CD14-positive monocyte (primary cell): ENCODE results near the gene RIMBP2. TPM values are rescaled to one million over a fixed set of nuclear protein-coding genes. Genes with fewer than 3 reads are reported as not detected.

Experiments used
- DNase-seq, 3 donors: peaks; one replicate each; pipeline ENCODE4 v3.0.0-alpha.2; 2011 to 2022
- H2AFZ ChIP-seq: 2 replicates; pipeline ENCODE4 v1.6.0; 2012; ENCODE audit warnings: mild to moderate bottlenecking, low read depth, low read length, inconsistent platforms; ENCODE audit not compliant: insufficient read depth, poor library complexity, severe bottlenecking
- H3K27ac ChIP-seq, 2 donors: 1 replicate in 1 of 2; 2 replicates in 1 of 2; pipeline ENCODE4 v1.5.1; 2012 to 2013; ENCODE audit warnings: low read length in 2 of 2, control low read depth in 1 of 2, inconsistent platforms in 1 of 2, low read depth in 1 of 2, mild to moderate bottlenecking in 1 of 2
- H3K27me3 ChIP-seq, 2 donors: one replicate each; pipeline versions ENCODE4 v1.6.0 to v1.6.1; 2011 to 2013; ENCODE audit warnings: low read length in 2 of 2; ENCODE audit not compliant: control insufficient read depth in 2 of 2, insufficient read depth in 2 of 2
- H3K36me3 ChIP-seq, 2 donors: replicated peaks in 1 of 2; 1 replicate in 1 of 2; 2 replicates in 1 of 2; pipeline versions ENCODE4 v1.5.1 to v1.6.1; 2012 to 2013; ENCODE audit warnings: low read length in 2 of 2, control low read depth in 1 of 2, inconsistent platforms in 1 of 2, mild to moderate bottlenecking in 1 of 2; ENCODE audit not compliant: insufficient read depth in 2 of 2, control insufficient read depth in 1 of 2
- H3K4me1 ChIP-seq, 2 donors: 1 replicate in 1 of 2; 2 replicates in 1 of 2; pipeline versions ENCODE4 v1.5.1 to v1.6.1; 2012 to 2013; ENCODE audit warnings: low read length in 2 of 2, control low read depth in 1 of 2, inconsistent platforms in 1 of 2, mild to moderate bottlenecking in 1 of 2, moderate library complexity in 1 of 2; ENCODE audit not compliant: insufficient read depth in 2 of 2, control insufficient read depth in 1 of 2
- H3K4me2 ChIP-seq: replicated peaks from 2 replicates; pipeline ENCODE3; 2012; ENCODE audit warnings: low read length, moderate library complexity, mild to moderate bottlenecking; ENCODE audit not compliant: poor library complexity, severe bottlenecking; ENCODE audit errors: extremely low read depth
- H3K4me3 ChIP-seq, 3 experiments: fragments of 200-600 bp in 1 of 3; sonication (generic) in 1 of 3; replicated peaks in 1 of 3; 1 replicate in 2 of 3; 2 replicates in 1 of 3; pipeline ENCODE4 v1.5.1; 2011 to 2013; ENCODE audit warnings: low read length in 3 of 3, mild to moderate bottlenecking in 3 of 3, control low read depth in 2 of 3, low read depth in 2 of 3, inconsistent platforms in 1 of 3, moderate library complexity in 1 of 3
- H3K79me2 ChIP-seq: 2 replicates; pipeline ENCODE4 v1.6.0; 2012; ENCODE audit warnings: mild to moderate bottlenecking, control low read depth, inconsistent platforms, low read length, moderate library complexity; ENCODE audit not compliant: insufficient read depth
- H3K9ac ChIP-seq: 2 replicates; pipeline ENCODE4 v1.6.0; 2017; ENCODE audit warnings: low read length, mild to moderate bottlenecking; ENCODE audit not compliant: insufficient read depth, poor library complexity, severe bottlenecking
- H3K9me3 ChIP-seq, 2 donors: replicated peaks in 1 of 2; 1 replicate in 1 of 2; 2 replicates in 1 of 2; pipeline versions ENCODE4 v1.5.1 to v1.6.1; 2012 to 2013; ENCODE audit warnings: low read length in 2 of 2, control low read depth in 1 of 2; ENCODE audit not compliant: control insufficient read depth in 1 of 2, insufficient read depth in 1 of 2
- H4K20me1 ChIP-seq: 2 replicates; pipeline ENCODE4 v1.6.0; 2012; ENCODE audit warnings: mild to moderate bottlenecking, low read length, control low read depth, moderate library complexity; ENCODE audit not compliant: insufficient read depth
- H3K27ac Mint-ChIP-seq, 7 donors: one replicate each; pipeline ENCODE4 v1.8.0; 2020; ENCODE audit warnings: mild to moderate bottlenecking in 7 of 7, mixed read lengths in 7 of 7, moderate library complexity in 6 of 7, inconsistent platforms in 2 of 7
- H3K27me3 Mint-ChIP-seq, 3 donors: one replicate each; pipeline ENCODE4 v1.8.0; 2021 to 2022; ENCODE audit warnings: low read depth in 3 of 3, mild to moderate bottlenecking in 3 of 3, mixed read lengths in 3 of 3, moderate library complexity in 3 of 3, inconsistent platforms in 1 of 3
- H3K36me3 Mint-ChIP-seq, 2 donors: one replicate each; pipeline ENCODE4 v1.8.0; 2020; ENCODE audit warnings: mixed read lengths in 2 of 2, inconsistent platforms in 1 of 2, mild to moderate bottlenecking in 1 of 2
- H3K4me1 Mint-ChIP-seq: one replicate; pipeline ENCODE4 v1.8.0; 2020; ENCODE audit warnings: mild to moderate bottlenecking, mixed read lengths
- H3K4me3 Mint-ChIP-seq, 2 donors: one replicate each; pipeline ENCODE4 v1.8.0; 2020; ENCODE audit warnings: mild to moderate bottlenecking in 2 of 2, mixed read lengths in 2 of 2, moderate library complexity in 1 of 2
- H3K9me3 Mint-ChIP-seq, 7 donors: one replicate each; pipeline ENCODE4 v1.8.0; 2020 to 2022; ENCODE audit warnings: mixed read lengths in 7 of 7, mild to moderate bottlenecking in 6 of 7, moderate library complexity in 6 of 7, inconsistent platforms in 2 of 7
- WGBS: methylation state at CpG from one replicate; pipeline ENCODE4 v1.1.5; 2013; ENCODE audit warnings: missing lambda C conversion rate; ENCODE audit not compliant: insufficient coverage; 5-methylcytosine and 5-hydroxymethylcytosine counted together
- intact Hi-C, 2 donors: fragments of 100-400 bp; cut with micrococcal nuclease; formaldehyde crosslinking; loops; one replicate each; pipeline versions ENCODE4 v1.15.0 to v1.15.1; 2023
- polyA plus RNA-seq, 3 donors: library from polyadenylated mRNA; depleted of rRNA in 1 of 3; unstranded in 2 of 3; stranded (reverse) in 1 of 3; fragments of 300-500 nt in 2 of 3; fragments of >200 nt in 1 of 3; fragmentation: Illumina TruSeq in 2 of 3; gene quantifications; 1 replicate in 2 of 3; 2 replicates in 1 of 3; pipeline ENCODE4 v1.2.3, GENCODE V29; 2012 to 2021
- TF ChIP-seq, protein P1 (sequence below): fragments of 200-600 bp; IDR thresholded peaks from one replicate; pipeline ENCODE4 v1.8.0; 2022; ENCODE audit warnings: antibody characterized with exemption, mild to moderate bottlenecking

RIMBP2 gene
- polyA plus RNA-seq, 3 donors: not detected

- intact Hi-C loops: no loop called here
- no peak overlapping the region for H3K4me2 ChIP-seq
- no peak overlapping the region for H3K9ac ChIP-seq
- 78% methylated on average over 3 of the region's 3 CpGs for WGBS
- H3K27me3 ChIP-seq: no peaks in the 10 kb centered on the region
- H3K4me3 ChIP-seq: no peak overlapping the region
- DNase-seq: no peak
- TF ChIP-seq, protein P1, sequence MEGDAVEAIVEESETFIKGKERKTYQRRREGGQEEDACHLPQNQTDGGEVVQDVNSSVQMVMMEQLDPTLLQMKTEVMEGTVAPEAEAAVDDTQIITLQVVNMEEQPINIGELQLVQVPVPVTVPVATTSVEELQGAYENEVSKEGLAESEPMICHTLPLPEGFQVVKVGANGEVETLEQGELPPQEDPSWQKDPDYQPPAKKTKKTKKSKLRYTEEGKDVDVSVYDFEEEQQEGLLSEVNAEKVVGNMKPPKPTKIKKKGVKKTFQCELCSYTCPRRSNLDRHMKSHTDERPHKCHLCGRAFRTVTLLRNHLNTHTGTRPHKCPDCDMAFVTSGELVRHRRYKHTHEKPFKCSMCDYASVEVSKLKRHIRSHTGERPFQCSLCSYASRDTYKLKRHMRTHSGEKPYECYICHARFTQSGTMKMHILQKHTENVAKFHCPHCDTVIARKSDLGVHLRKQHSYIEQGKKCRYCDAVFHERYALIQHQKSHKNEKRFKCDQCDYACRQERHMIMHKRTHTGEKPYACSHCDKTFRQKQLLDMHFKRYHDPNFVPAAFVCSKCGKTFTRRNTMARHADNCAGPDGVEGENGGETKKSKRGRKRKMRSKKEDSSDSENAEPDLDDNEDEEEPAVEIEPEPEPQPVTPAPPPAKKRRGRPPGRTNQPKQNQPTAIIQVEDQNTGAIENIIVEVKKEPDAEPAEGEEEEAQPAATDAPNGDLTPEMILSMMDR: no peak
- H3K4me3 Mint-ChIP-seq: no peak overlapping the region
- no peaks in the 10 kb centered on the region for H3K36me3 ChIP-seq
- no peaks in the 10 kb centered on the region for H3K79me2 ChIP-seq
- H3K9me3 Mint-ChIP-seq: peaks cover 0 to 14% (median 5%) of the 10 kb centered on the region in 7 donors
- H4K20me1 ChIP-seq: no peaks in the 10 kb centered on the region
- no peak overlapping the region for H3K27ac ChIP-seq
- H3K9me3 ChIP-seq: peaks cover 0 to 3% of the 10 kb centered on the region in 2 donors
- H2AFZ ChIP-seq: no peak overlapping the region
- no peaks in the 10 kb centered on the region for H3K36me3 Mint-ChIP-seq
- no peaks in the 10 kb centered on the region for H3K4me1 Mint-ChIP-seq
- no peaks in the 10 kb centered on the region for H3K27me3 Mint-ChIP-seq
- no peak overlapping the region for H3K27ac Mint-ChIP-seq
- no peaks in the 10 kb centered on the region for H3K4me1 ChIP-seq
Observed at GRCh38 chr12:130520784-130521183, 195.3 kb downstream of the RIMBP2 start.

DNA sequence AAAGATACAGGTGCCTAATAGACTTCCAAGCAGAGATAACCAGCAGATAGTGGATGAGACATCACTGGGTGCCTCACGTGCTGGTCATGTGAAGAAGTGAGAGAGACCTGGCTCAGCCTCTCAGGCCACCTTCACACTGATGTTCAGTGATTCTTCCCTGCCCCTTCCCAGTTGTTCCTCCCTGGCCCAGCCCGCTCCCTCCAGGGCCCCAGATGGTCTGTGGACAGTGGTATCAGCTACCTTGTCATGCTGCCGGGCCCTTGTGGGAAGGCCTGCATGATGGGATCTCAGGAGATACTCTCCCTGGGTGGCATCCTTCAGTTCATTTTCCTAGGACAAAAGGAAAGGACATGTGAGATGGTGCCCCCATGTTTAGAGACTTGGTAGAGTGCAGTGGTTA, 198.5 kb downstream of the RIMBP2 start:
- no peaks in the 10 kb centered on the region for H3K79me2 ChIP-seq
- H3K9me3 ChIP-seq: peaks cover 0 to 3% of the 10 kb centered on the region in 2 donors
- Mint-ChIP-seq H3K36me3 (no peaks in the 10 kb centered on the region), H3K9me3 (peaks cover 0 to 17% (median 6%) of the 10 kb centered on the region in 7 donors), H3K4me1 (no peaks in the 10 kb centered on the region), H3K27me3 (peaks cover 0 to 3% (median 2%) of the 10 kb centered on the region in 3 donors), H3K27ac (no peak overlapping the region), H3K4me3 (no peak overlapping the region)
- no peak overlapping the region for H3K4me3 ChIP-seq
- TF ChIP-seq, protein P1: no peak
- H2AFZ ChIP-seq: no peak overlapping the region
- H3K27me3 ChIP-seq: no peaks in the 10 kb centered on the region
- no peak overlapping the region for H3K27ac ChIP-seq
- intact Hi-C loops: no loop called here
- H3K4me2 ChIP-seq: no peak overlapping the region
- no peaks in the 10 kb centered on the region for H3K36me3 ChIP-seq
- WGBS: 89% methylated on average over 3 of the region's 3 CpGs
- no peaks in the 10 kb centered on the region for H3K4me1 ChIP-seq
- DNase-seq: no peak
- H4K20me1 ChIP-seq: no peaks in the 10 kb centered on the region
- no peak overlapping the region for H3K9ac ChIP-seq
